PFSK-1 (cell line): ENCODE measurements around the gene DNAJC6.

ENCODE experiments used
- FOXP2 ChIP-seq: optimal IDR thresholded peaks from 2 replicates; pipeline ENCODE3; 2011; ENCODE audit warnings: borderline replicate concordance, control low read depth, inconsistent platforms; ENCODE audit not compliant: insufficient read depth; ENCODE audit errors: extremely low read length, extremely low read depth
- POLR2AphosphoS5 ChIP-seq: IDR thresholded peaks from 2 replicates; pipeline ENCODE4 v1.6.1; 2012; ENCODE audit warnings: low read depth, mild to moderate bottlenecking, control low read depth, low read length, moderate library complexity
- REST ChIP-seq, 2 experiments: IDR thresholded peaks; 2 replicates each; pipeline versions ENCODE4 v1.6.1 to v1.8.0; 2011 to 2012; ENCODE audit warnings: low read depth in 2 of 2, low read length in 2 of 2, control low read depth in 1 of 2, inconsistent platforms in 1 of 2, mild to moderate bottlenecking in 1 of 2, moderate library complexity in 1 of 2; ENCODE audit not compliant: insufficient read depth in 1 of 2
- SIN3A ChIP-seq: IDR thresholded peaks from 2 replicates; pipeline ENCODE4 v1.6.1; 2012; ENCODE audit warnings: mild to moderate bottlenecking, low read length, moderate library complexity, borderline replicate concordance; ENCODE audit not compliant: insufficient read depth
- TAF1 ChIP-seq: IDR thresholded peaks from 2 replicates; pipeline ENCODE4 v1.6.1; 2012; ENCODE audit warnings: low read length, control low read depth, borderline replicate concordance; ENCODE audit not compliant: insufficient read depth

DNAJC6 gene

GRCh38 chr1:65330021-65330420 lies 20.7 kb downstream of the DNAJC6 start:
- TF ChIP-seq POLR2AphosphoS5 (no peak), TAF1 (no peak), FOXP2 (no peak), SIN3A (no peak), REST (IDR thresholded peaks at IDR 0.05; ENCODE audit: insufficient read depth in 1 of 2, low read depth in 2 of 2, low read length in 2 of 2) (no peak)

DNA sequence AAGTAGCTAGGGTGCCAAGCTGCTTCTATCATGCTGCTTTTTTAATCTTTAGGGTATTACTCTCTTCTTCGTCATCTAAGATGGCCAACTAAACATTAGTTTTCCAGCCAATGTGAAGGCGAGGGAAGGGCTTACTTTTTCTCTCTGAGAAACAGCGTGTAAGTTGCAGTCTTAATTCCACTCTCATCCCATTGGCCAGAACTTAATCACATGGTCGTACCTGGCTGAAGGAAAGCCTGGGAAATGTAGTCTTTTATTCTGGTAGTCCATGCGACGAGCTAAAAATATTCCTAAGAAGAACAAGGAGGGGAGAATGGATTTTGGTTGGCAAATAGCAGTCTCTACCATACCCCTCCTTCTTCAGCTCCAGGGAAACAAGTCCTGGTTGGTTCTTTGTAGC lies 21.5 kb downstream of the DNAJC6 start:
- no peak for TF ChIP-seq POLR2AphosphoS5
- no peak for TF ChIP-seq FOXP2
- no peak for TF ChIP-seq REST (IDR thresholded peaks at IDR 0.05; ENCODE audit: insufficient read depth in 1 of 2, low read depth in 2 of 2, low read length in 2 of 2)
- TF ChIP-seq SIN3A, result no peak

DNA sequence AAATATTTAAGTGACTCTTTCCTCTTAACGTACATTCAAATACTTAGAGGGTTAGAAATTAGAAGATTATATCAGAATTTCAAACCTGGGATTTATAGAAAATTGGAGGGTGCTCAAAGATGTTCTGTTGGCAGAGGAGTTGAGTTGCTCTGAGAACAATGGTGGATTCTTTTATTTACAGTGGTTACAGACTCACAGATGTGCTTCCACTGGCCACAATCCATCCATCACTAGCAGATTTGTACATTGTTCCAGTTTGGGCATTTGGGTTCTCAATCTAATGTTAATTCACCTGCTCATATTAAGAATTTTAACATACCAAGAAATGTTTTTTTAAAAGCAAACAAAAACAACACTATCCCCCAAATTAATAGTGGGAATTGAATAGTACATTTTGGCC lies 23.5 kb downstream of the DNAJC6 start:
- no peak for TF ChIP-seq REST (IDR thresholded peaks at IDR 0.05; ENCODE audit: insufficient read depth in 1 of 2, low read depth in 2 of 2, low read length in 2 of 2)
- TF ChIP-seq SIN3A, result no peak
- TF ChIP-seq POLR2AphosphoS5, result no peak
- TF ChIP-seq FOXP2, result no peak
- TF ChIP-seq TAF1, result no peak

- TF ChIP-seq TAF1 (no peak), FOXP2 (no peak), SIN3A (no peak), REST (IDR thresholded peaks at IDR 0.05; ENCODE audit: insufficient read depth in 1 of 2, low read depth in 2 of 2, low read length in 2 of 2) (no peak), POLR2AphosphoS5 (no peak)
Observed at GRCh38 chr1:65334081-65334480, 24.7 kb downstream of the DNAJC6 start.

DNA sequence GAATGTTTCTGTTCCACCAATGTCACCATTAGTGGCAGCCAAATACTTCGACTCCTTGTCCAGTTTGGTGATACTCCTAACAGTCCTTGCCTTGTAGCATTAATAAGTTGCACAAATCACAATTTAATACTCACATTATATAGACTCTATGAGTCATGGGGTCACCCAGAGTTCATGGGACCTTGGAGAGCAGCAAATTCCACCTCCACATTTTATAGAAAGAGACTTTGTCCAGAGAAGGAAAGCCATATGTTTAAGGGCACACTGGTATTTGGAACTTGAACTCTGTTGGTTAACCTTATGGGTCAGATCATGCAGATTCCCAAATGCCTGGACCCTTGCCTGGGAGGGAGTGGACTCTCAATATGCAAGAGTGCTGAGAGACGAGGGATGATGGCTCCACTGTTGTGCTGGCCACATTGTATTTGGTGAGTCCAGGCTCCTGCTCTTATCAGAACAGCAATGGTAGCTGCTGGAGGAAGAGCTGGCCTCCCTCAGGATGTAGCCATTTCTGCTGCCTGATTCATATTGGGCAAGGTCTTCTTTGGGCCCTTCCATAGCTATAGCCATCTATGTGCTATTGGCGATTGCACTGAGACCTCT lies 30.6 kb downstream of the DNAJC6 start:
- TF ChIP-seq FOXP2 (no peak), REST (IDR thresholded peaks at IDR 0.05; ENCODE audit: insufficient read depth in 1 of 2, low read depth in 2 of 2, low read length in 2 of 2) (peak; percentile 13 to 89; a peak in 2 of 4 replicates)
